GM10248 (cell line): ENCODE results near the gene SLC36A1.
"Not testable (repeated sequence)": the region's sequence is repeated elsewhere in the genome, so short reads cannot be mapped to it uniquely, and the experiment has no call there.

Experiments
- CTCF ChIA-PET: fragments of 300-600 bp; sonication (Branson Sonifier 250); formaldehyde crosslinking; extraction: SDS; loops from one replicate; lab custom pipeline; 2021; ENCODE audit warnings: antibody characterized with exemption; lab: Yijun Ruan, JAX
- POLR2A ChIA-PET: fragments of 350-650 bp; sonication (Branson Sonifier 250); formaldehyde crosslinking; extraction: SDS; loops from one replicate; lab custom pipeline; 2020; ENCODE audit warnings: antibody characterized with exemption; lab: Yijun Ruan, JAX
- DNase-seq: peaks from one replicate; pipeline ENCODE4 v3.0.0; 2012; ENCODE audit errors: extremely low spot score
- TF ChIP-seq, protein P1 (sequence below): IDR thresholded peaks from 2 replicates; pipeline ENCODE4 v1.5.1; 2012; ENCODE audit warnings: mild to moderate bottlenecking, low read depth; ENCODE audit errors: extremely low read depth, missing control alignments, control extremely low read depth

The SLC36A1 gene

DNA sequence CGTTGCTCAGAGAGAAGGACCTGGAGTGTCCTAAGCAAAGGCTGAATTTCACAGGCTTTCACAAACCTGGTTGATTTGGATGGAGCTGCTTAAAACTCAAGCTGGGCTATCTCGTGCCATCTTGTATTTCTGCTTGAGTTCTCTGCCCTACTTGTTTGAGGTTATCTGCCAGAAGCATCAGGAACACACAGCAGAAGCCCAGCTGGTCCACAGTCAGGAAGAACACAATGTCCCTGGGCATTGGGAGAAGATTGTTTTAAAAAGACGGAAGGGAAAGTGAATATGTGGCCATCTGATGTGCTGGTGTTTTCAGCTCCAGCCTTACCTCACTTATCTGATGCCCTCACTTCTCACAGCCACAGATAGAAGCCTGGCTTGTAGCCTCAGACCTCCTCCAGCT is 32.9 kb upstream of the SLC36A1 start:
- DNase-seq, result no peak
- POLR2A ChIA-PET, result no interaction called here
- CTCF ChIA-PET, result interaction anchor here (0.9 to 1.5 kb wide), 4 partner anchors 9 to 33 kb away, joined by 3 to 5 read pairs (median 4); partner anchors contain the start of gene SLC36A1
- TF ChIP-seq, protein P1, sequence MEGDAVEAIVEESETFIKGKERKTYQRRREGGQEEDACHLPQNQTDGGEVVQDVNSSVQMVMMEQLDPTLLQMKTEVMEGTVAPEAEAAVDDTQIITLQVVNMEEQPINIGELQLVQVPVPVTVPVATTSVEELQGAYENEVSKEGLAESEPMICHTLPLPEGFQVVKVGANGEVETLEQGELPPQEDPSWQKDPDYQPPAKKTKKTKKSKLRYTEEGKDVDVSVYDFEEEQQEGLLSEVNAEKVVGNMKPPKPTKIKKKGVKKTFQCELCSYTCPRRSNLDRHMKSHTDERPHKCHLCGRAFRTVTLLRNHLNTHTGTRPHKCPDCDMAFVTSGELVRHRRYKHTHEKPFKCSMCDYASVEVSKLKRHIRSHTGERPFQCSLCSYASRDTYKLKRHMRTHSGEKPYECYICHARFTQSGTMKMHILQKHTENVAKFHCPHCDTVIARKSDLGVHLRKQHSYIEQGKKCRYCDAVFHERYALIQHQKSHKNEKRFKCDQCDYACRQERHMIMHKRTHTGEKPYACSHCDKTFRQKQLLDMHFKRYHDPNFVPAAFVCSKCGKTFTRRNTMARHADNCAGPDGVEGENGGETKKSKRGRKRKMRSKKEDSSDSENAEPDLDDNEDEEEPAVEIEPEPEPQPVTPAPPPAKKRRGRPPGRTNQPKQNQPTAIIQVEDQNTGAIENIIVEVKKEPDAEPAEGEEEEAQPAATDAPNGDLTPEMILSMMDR, result no peak

DNA sequence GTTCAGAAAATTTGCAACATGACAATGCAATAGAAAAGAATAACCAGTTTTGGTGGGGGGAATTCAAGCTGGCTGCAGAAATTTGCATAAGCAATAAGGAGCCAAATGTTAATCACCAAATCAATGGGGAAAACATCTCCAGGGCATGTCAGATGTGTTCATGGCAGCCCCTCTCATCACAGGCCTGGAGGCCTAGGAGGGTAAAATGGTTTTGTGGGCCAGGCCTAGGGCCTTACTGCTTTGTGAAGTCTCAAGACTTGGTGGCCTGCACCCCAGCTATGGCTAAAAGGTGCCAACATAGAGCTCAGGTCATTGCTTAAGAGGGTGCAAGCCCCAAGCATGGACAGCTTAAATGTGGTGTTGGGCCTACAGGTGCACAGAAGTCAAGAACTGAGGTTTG is 29.7 kb upstream of the SLC36A1 start:
- DNase-seq, result no peak
- ChIA-PET CTCF (no interaction called here), POLR2A (no interaction called here)
- TF ChIP-seq, protein P1, result no peak

DNA sequence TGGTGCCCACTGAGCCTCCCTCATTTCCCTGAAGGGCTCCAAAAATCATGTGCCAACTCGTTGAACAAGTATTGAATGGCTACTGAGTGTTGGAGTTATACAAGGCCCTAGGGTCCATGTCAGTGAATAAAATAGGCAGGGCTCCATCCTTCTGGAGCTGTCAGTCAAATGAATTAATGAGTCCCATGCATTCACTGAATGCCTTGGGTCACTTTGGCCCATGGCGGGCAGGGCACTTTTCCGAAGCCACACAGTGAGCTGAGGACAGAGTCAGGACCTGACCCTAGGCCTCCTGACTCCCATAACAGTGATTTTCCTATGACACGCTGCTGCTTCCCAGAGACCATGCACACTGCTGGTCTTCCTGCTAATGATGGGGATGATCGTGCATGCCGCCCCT is 27.3 kb upstream of the SLC36A1 start:
- no peak for DNase-seq
- ChIA-PET CTCF (no interaction called here), POLR2A (no interaction called here)
- TF ChIP-seq, protein P1, result no peak

DNA sequence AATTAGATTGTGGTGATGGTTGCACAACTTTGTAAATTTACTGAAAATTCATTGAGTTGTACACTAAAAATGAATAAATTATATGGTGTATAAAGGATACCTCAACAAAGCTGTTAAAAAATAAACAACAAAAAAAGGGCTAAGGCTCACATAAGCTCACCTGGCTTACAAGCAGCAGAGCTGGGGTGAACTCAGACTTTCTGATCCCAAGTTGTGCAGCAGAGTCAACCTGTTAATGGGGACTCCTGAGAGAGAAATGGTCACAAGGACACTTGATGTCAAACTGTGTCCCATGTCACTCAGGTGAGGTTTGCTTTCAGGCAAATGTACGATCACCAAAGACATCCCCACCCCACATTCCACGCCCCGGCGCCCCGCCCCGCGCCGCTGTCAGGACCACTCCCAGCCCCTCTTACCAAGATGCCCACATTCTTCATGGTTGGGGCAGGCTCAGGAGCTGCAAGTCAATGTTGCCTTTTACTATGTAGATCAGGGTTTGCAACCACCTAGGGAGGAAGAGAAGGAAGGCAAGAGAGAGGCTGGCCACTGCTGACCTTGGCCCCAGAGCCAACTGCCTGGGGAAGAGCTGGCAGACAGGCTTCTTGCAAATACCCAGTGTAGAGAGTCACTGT is 22.4 kb upstream of the SLC36A1 start:
- TF ChIP-seq, protein P1, result no peak
- no peak for DNase-seq
- POLR2A ChIA-PET, result no interaction called here
- CTCF ChIA-PET, result interaction anchor here (0.9 to 1.2 kb wide), 2 partner anchors 22 to 99 kb away, joined by 3 to 6 read pairs; partner anchors contain the start of gene SLC36A1

DNA sequence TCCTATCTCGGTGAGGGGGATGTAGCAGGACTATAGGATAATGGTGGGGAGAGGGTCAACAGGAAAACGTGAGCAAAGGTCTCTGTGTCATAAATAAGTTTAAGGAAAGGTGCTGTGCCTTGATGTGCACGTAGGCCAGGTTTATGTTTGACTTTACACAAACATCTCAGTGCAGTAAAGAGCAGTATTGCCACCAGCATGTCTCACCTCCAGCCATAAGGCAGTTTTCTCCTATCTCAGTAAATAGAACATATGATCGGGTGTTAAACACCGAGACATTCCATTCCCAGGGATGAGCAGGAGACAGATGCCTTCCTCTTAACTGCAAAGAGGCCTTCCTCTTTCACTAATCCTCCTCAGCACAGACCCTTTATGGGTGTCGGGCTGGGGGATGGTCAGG is 21.1 kb upstream of the SLC36A1 start:
- DNase-seq, POLR2A ChIA-PET: not testable (repeated sequence)
- CTCF ChIA-PET, result interaction anchor here (1.6 to 4.7 kb wide), 2 partner anchors 11 to 20 kb away, joined by 6 to 31 read pairs; partner anchors contain the start of gene SLC36A1

DNA sequence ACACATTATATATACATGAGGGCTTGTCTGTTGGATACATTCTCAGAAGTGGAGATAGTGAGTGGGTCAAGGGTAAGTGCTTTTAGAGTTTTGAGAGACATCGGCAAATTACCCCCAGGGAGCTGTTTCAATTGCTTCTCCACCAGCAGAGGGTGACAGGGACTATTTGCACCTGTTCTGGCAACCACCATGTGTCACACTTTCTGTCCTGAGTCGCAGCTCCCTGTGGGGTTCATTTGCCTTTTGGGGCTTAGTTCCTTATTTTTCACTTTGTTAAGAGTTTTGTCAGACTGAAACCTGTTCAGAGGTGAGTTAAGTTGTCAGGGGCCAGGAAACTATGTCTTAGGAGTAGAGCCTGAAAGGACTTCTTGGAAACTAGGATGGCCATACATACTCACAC is 20.1 kb upstream of the SLC36A1 start:
- ChIA-PET CTCF (interaction anchor here (0.7 to 4.7 kb wide), 13 partner anchors 10 to 457 kb away, joined by 3 to 31 read pairs (median 4); partner anchors contain the start of gene SLC36A1), POLR2A (no interaction called here)
- TF ChIP-seq, protein P1, result no peak
- DNase-seq, result peak; percentile 88

DNA sequence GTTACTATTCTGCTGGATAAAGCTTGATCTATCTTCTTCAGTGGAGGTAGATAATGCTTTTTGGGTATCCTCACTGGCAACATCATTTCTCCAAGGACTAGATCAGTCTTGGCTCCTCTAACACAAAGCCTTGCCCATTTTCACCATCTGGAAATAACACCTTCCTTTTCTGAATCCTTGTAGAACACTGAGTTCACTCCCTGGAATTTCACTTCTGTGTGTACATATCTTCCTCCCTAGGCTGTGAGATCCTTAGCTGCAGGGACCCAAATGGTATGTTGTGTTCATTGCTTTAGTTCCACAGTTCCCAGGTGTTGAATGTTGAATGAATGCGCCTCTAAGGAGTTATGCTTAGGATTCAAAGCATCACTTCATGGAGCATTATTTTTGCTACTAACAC is 16.7 kb upstream of the SLC36A1 start:
- ChIA-PET CTCF (interaction anchor here (1.2 to 4.7 kb wide), 4 partner anchors 11 to 221 kb away, joined by 3 to 31 read pairs (median 6); partner anchors contain the start of gene SLC36A1), POLR2A (no interaction called here)
- no peak for DNase-seq
- TF ChIP-seq, protein P1, result no peak
